Adipose tissue (tissue), 3 donors: ENCODE data around the gene GMPR. TPM values are rescaled to one million over a fixed set of nuclear protein-coding genes. Genes with fewer than 3 reads are reported as not detected.

ENCODE experiments used
- H3K27ac ChIP-seq: one replicate; pipeline ENCODE4 v1.5.1; 2013; ENCODE audit warnings: low read depth, low read length
- WGBS, 3 donors: extraction: QIAGEN DNeasy Blood & Tissue Kit; methylation state at CpG; one replicate each; pipeline ENCODE4 v1.1.7; 2013; 5-methylcytosine and 5-hydroxymethylcytosine counted together
- polyA plus RNA-seq, 3 donors: library from polyadenylated mRNA; stranded (reverse); fragments of 200-250 nt; gene quantifications; one replicate each; pipeline ENCODE4 v1.2.3, GENCODE V29; 2013
- donor health status: healthy with polysubstance abuse.
- donor health status: Bipolar disorder and iron deficiency.
- donor health status: healthy.

Gene GMPR
- polyA plus RNA-seq, 3 donors, result 3.8 to 7.7 (median 5.2) TPM

GRCh38 chr6:16332175-16332542 lies 93.8 kb downstream of the GMPR start:
- H3K27ac ChIP-seq, result no peak overlapping the region
- WGBS, 3 donors, result 2 to 7% (median 7%) methylated on average over 7 of the region's 7 CpGs

DNA sequence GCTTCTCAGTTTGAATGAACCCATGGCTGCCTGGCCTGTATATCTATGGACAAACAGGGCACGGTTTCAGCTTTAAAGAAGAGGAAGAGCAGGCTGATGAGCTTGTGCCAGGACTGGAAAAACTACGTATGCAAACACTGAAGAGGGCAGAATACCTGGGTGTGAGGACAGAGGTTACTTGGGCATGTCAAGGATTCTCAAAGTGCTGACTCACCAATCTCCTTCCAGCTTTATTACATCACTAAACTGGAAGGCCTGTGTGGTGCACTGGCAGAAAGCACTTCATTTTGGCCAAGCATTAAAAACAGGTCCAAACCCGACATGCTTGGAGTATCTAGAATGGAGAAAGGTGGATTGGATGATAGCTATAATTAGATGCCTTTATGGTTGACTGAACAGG lies 95.2 kb downstream of the GMPR start:
- no peak overlapping the region for H3K27ac ChIP-seq
- 73 to 80% (median 79%) methylated on average over 3 of the region's 3 CpGs for WGBS, 3 donors

GRCh38 chr6:16334671-16335070 lies 96.3 kb downstream of the GMPR start:
- WGBS, 3 donors, result 38 to 68% (median 45%) methylated on average over 3 of the region's 3 CpGs
- no peak overlapping the region for H3K27ac ChIP-seq

GRCh38 chr6:16335176-16335575 lies 96.8 kb downstream of the GMPR start:
- 84 to 93% (median 85%) methylated on average over 10 of the region's 10 CpGs for WGBS, 3 donors
- H3K27ac ChIP-seq, result no peak overlapping the region

DNA sequence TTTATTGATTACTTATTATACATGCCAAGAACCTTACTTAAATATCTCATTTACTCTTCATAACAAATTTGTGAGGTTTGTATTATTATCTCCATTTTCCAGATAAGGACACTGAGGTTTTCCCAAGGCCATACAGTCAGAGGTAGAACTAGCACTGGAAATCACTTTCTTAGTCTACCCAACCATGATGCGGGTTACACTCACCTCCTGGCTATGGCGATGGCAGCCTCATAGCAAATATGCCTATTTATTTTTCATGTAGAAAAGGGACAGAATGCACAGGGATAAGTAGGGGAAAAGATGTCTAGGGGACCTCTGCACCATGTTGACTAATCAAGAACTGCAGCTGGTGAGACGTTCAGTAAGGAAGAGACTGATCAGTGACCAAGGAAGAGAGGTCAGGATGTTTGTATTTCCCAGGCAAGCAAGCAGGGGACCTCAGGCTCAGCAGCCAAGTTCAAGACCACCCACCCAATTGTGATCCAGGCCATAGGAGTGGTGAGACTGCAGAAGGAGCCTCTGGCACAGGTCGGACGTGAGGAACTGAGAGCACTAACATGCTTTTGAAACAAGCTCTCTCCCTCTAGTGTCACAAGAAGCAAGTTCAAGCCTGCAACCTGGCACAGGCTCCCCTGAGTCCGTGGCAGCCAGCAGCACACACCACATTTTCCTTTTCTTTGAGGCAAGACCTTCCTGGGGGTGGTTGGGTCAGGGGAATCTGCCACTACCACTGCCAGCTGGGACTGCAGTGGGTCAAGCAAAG lies 97.8 kb downstream of the GMPR start:
- H3K27ac ChIP-seq, result no peak overlapping the region
- 65 to 80% (median 75%) methylated on average over 6 of the region's 6 CpGs for WGBS, 3 donors

DNA sequence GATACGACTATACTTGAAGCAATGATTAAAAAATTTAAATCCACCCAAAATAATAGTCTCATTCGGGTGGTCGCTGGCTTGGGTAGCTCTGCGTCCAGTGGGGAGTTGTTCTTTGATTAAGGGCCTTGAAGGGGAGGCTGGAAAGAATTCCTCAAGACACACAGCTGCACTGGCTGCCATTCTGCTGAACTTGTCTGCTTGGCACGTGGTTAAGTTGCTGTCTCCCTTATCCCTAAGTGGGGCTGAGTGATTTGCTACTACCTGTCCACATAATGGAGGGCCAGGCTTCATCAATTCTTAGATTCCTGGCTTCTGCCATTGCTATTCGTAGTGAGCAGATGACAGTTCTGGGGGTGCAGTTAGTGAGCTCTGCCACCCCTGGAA lies 98.5 kb downstream of the GMPR start:
- WGBS, 3 donors, result 61 to 83% (median 73%) methylated on average over 6 of the region's 6 CpGs
- H3K27ac ChIP-seq, result no peak overlapping the region

GRCh38 chr6:16337295-16337975 lies 99.0 kb downstream of the GMPR start:
- WGBS, 3 donors, result 41 to 54% (median 47%) methylated on average over 13 of the region's 13 CpGs
- H3K27ac ChIP-seq, result no peak overlapping the region

DNA sequence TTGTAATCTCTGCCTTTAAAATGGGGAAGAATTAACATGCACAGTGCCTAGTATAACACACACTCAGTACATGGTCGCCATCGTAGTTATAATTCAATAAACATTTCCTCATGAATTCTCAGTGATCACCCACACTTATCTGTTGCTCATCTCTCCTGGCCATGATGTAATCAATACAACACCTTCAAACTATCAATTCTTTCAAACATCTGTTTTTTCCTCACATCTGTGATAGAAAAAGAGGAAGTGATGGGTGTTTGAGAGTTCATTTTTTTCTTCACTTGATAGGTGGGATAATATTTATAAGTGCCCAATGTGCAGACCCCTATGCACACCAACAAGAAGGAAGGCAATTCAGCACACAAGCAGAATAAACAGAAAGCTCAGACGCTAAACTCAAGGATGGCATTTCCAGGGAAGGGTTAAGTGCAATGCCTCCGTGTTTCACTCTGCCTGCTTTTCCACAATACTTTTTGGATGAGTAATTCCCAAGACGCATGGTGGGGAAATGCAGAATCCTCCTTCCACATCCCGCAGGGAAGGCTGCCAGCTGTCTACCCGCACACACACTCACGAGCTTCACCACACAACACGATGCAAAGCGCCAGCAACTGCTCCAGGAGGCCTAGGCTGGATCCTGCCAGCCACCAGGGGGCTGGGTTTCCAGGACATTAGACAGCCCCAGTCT lies 100.3 kb downstream of the GMPR start:
- 39 to 70% (median 44%) methylated on average over 10 of the region's 10 CpGs for WGBS, 3 donors
- no peak overlapping the region for H3K27ac ChIP-seq

DNA sequence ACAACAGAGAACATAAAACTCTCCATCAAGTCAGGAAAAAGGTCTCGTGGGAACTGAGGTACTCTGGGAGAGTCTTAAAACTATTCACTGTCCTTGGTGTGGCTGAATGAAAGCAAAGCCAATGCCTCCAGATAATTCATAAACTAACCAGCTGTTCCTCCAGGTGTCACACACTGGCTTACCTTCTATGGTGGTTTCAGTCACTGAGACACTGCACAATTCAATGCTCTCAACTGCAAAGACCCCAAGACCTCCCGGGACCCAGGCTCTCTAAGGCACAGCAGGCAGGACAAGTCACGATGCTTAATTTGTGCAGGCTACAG lies 100.8 kb downstream of the GMPR start:
- no peak overlapping the region for H3K27ac ChIP-seq

GRCh38 chr6:16343593-16343992 lies 105.2 kb downstream of the GMPR start:
- no peak overlapping the region for H3K27ac ChIP-seq
- WGBS, 3 donors, result 95 to 99% (median 97%) methylated on average over 8 of the region's 8 CpGs

More for the DNA sequence above, 100.8 kb downstream of the GMPR start:
- 60 to 72% (median 67%) methylated on average over 3 of the region's 3 CpGs for WGBS, 3 donors

- H3K27ac ChIP-seq, result no peak overlapping the region
- 71 to 87% (median 77%) methylated on average over 6 of the region's 6 CpGs for WGBS, 3 donors
Measured at GRCh38 chr6:16344756-16345155, 106.4 kb downstream of the GMPR start.

Other genes with a start within 250 kb of the GMPR start
- 10 to 100 TPM; 10.3 to 32.1 (median 24.0) TPM for gene MYLIP, start 109.5 kb upstream of the GMPR start, polyA plus RNA-seq